Skin epidermis (tissue), 12 donors: ENCODE results near the gene SLC39A2.
A peak's percentile ranks its signal among the peaks of the same experiment; 100 is the strongest.
"Not testable (repeated sequence)": the region's sequence is repeated elsewhere in the genome, so short reads cannot be mapped to it uniquely, and the experiment has no call there.

Source experiments
- H3K27ac ChIP-seq, 21 experiments: fragments of 200-600 bp; sonication (generic) in 11 of 21; one replicate each; pipeline ENCODE4 v1.5.0; 2020; ENCODE audit warnings: mild to moderate bottlenecking in 3 of 21, inconsistent platforms in 2 of 21, moderate library complexity in 2 of 21
- H3K4me3 ChIP-seq, 7 experiments: fragments of 200-600 bp; sonication (generic) in 2 of 7; one replicate each; pipeline ENCODE4 v1.5.0; 2020; ENCODE audit warnings: inconsistent platforms in 2 of 7, mild to moderate bottlenecking in 2 of 7, moderate library complexity in 1 of 7

SLC39A2 gene

GRCh38 chr14:21040370-21040925 lies 41.4 kb downstream of the SLC39A2 start:
- no peak overlapping the region for H3K4me3 ChIP-seq
- peak overlapping the region in 1 of 21 experiments; percentile 35 for H3K27ac ChIP-seq

- peak overlapping the region in 7 of 21 experiments; percentile 13 to 53 (median 28) for H3K27ac ChIP-seq
- H3K4me3 ChIP-seq, result not testable (repeated sequence)
These were observed 41.8 kb downstream of the SLC39A2 start for GRCh38 chr14:21040941-21041340.

DNA sequence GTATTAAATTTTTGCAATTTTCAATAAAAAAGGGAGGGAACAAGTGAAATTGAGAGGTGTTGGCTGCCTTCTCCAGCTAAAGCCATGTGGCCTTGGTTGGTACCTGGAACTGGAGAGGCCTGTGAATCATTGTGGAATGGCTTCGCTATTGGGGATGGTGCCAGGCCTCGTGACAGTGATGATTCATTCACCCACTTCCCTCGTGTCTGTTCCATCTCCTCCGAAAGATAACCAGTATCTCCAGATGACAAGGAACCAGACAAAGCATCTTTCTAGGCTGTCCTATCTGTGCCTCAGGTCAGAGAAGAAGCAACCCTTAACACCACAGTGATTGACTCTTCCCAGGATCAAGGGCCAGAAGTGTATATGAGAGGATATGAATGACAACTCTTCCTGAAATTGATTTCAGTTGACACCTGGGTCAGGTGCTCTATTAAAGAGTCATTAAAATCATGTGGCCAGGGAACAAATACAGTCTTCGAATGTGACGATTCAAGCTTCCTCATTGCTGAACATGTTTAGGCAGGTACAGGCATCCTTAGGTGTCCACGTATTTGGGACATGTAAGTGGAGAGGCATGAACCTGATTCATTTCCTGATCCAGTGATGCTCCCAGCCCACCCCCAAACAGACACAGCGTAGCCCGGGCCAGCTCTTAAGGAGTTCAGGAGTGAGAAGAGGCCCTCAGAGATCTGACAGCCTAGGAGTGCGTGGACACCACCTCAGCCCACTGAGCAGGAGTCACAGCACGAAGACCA lies 42.8 kb downstream of the SLC39A2 start, which contains the start of gene RNASE7:
TSS of gene RNASE7 (plus strand) at position 687 of the 758 bp plus-strand sequence. CDS start 631 bp downstream, outside the sequence.
- Histone ChIP-seq H3K4me3 (no peak within 1 kb of the TSS), H3K27ac (peak within 1 kb of the TSS in 10 of 21 experiments; percentile 13 to 70 (median 26))

- H3K4me3 ChIP-seq, result no peak overlapping the region
- peak overlapping the region in 2 of 21 experiments; percentile 26 to 30 for H3K27ac ChIP-seq
These were observed 43.8 kb downstream of the SLC39A2 start for GRCh38 chr14:21042918-21043317.

- Histone ChIP-seq H3K27ac (peak overlapping the region in 2 of 21 experiments; percentile 25 to 26), H3K4me3 (no peak overlapping the region)
These were observed 44.4 kb downstream of the SLC39A2 start for GRCh38 chr14:21043387-21043973.

- H3K27ac ChIP-seq, result peak overlapping the region in 2 of 21 experiments; percentile 25 to 39
These were observed 45.0 kb downstream of the SLC39A2 start for GRCh38 chr14:21043974-21044618.

GRCh38 chr14:21047378-21047781 lies 48.3 kb downstream of the SLC39A2 start:
- Histone ChIP-seq H3K27ac (peak overlapping the region in 3 of 21 experiments; percentile 15 to 47 (median 22)), H3K4me3 (no peak overlapping the region)

More at GRCh38 chr14:21043974-21044618, 45.0 kb downstream of the SLC39A2 start:
- H3K4me3 ChIP-seq, result no peak overlapping the region

- Histone ChIP-seq H3K4me3 (no peak overlapping the region), H3K27ac (no peak overlapping the region)
These were observed 49.5 kb downstream of the SLC39A2 start for GRCh38 chr14:21048638-21049037.

DNA sequence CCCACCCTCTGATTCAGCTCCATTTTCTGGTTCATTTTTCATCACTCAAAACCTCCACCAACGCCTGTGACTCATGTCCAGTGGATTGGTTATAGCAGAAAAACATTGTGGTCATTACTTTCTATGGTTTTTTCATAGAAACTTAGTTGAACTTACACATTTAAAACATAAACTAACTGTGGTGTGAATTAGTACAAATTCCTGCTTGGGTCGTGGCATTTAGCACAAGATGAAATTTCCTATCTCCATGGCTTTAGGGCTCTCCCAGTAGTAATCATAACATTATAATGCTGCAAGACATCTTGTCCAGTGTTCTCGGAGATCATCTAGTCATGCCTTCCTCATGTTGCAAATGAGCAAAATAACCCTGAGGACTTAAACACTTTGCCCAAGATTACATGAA lies 50.2 kb downstream of the SLC39A2 start:
- no peak overlapping the region for H3K27ac ChIP-seq

DNA sequence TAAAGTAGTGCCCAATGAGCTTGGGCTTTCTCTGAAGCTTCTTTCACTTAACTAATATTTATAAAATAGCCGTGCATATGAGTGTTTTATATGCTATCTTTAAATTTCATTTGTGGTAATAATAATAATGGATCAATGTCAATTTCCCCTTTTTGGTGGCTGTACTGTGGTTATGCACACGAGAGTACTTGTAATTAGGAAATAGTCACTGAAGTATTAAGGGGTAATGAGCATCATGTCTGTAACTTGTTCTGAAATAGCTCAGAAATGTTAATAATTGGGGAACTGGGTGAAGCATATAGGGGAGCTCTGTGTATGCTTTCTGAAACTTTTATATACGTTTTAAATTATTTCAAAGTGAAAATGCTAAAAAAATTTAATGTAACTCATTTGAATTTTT lies 51.5 kb downstream of the SLC39A2 start:
- no peak overlapping the region for H3K27ac ChIP-seq
- H3K4me3 ChIP-seq, result no peak overlapping the region

More for the DNA sequence above, 50.2 kb downstream of the SLC39A2 start:
- H3K4me3 ChIP-seq, result no peak overlapping the region
